Measurements from ENCODE around the gene CTSO.
"Not testable (repeated sequence)": the region's sequence is repeated elsewhere in the genome, so short reads cannot be mapped to it uniquely, and the experiment has no call there.

CTSO gene

GRCh38 chr4:155904331-155904730 is 49.3 kb downstream of the CTSO start:
- DNase-seq, result no peak

GRCh38 chr4:155903453-155903852 is 50.2 kb downstream of the CTSO start, which contains the start of gene TDO2:
TSS of gene TDO2 (plus strand) at chr4:155903696. CDS start at chr4:155903759, 63 bp downstream.
- DNase-seq, result no peak

- no peak for DNase-seq
Observed at GRCh38 chr4:155901013-155901412, 52.7 kb downstream of the CTSO start.

GRCh38 chr4:155900381-155900780 is 53.3 kb downstream of the CTSO start:
- no peak for DNase-seq

- DNase-seq, result no peak
Observed at GRCh38 chr4:155899891-155900290, 53.8 kb downstream of the CTSO start.

- not testable (repeated sequence) for DNase-seq
Observed at GRCh38 chr4:155898371-155898770, 55.3 kb downstream of the CTSO start.

GRCh38 chr4:155891058-155891457 is 62.6 kb downstream of the CTSO start:
- DNase-seq, result no peak

GRCh38 chr4:155889946-155890345 is 63.7 kb downstream of the CTSO start:
- no peak for DNase-seq

GRCh38 chr4:155889031-155889793 is 64.5 kb downstream of the CTSO start:
- DNase-seq, result no peak

- no peak for DNase-seq
Observed at GRCh38 chr4:155887847-155888570, 65.7 kb downstream of the CTSO start.

GRCh38 chr4:155887045-155887444 is 66.6 kb downstream of the CTSO start:
- DNase-seq, result no peak

- no peak for DNase-seq
Observed at GRCh38 chr4:155885666-155886065, 68.0 kb downstream of the CTSO start.

- DNase-seq, result no peak
Observed at GRCh38 chr4:155883895-155884294, 69.8 kb downstream of the CTSO start.

- DNase-seq, result no peak
Observed at GRCh38 chr4:155881555-155881954, 72.1 kb downstream of the CTSO start.

- DNase-seq, result no peak
Observed at GRCh38 chr4:155879767-155880166, 73.9 kb downstream of the CTSO start.

- DNase-seq, result no peak
Observed at GRCh38 chr4:155878611-155879010, 75.1 kb downstream of the CTSO start.

- no peak for DNase-seq
Observed at GRCh38 chr4:155877971-155878370, 75.7 kb downstream of the CTSO start.

- no peak for DNase-seq
Observed at GRCh38 chr4:155875878-155876277, 77.8 kb downstream of the CTSO start.

All from NCI-H2081 treated with DMSO at 0.1 percent for 48 hours (cell line).